H9 (cell line): ENCODE results near the gene ZNF837. TPM values are rescaled to one million over a fixed set of nuclear protein-coding genes. Genes with fewer than 3 reads are reported as not detected.

ENCODE experiments used
- DNase-seq: peaks from one replicate; pipeline ENCODE4 v3.0.0-alpha.2; 2017
- H2AFZ ChIP-seq: one replicate; pipeline ENCODE4 v1.6.1; 2013; ENCODE audit warnings: mild to moderate bottlenecking, low read length, control low read depth, moderate library complexity
- H2AK5ac ChIP-seq: 2 replicates; pipeline ENCODE4 v1.6.1; 2013; ENCODE audit warnings: low read length, control low read depth, mixed read lengths; ENCODE audit not compliant: insufficient read length
- H2BK120ac ChIP-seq: one replicate; pipeline ENCODE4 v1.6.1; 2013; ENCODE audit warnings: low read depth, mild to moderate bottlenecking, low read length, control low read depth, inconsistent platforms; ENCODE audit not compliant: poor library complexity, severe bottlenecking
- H2BK12ac ChIP-seq: 2 replicates; pipeline ENCODE4 v1.6.1; 2013; ENCODE audit warnings: low read length, control low read depth, mixed read lengths, low read depth; ENCODE audit not compliant: insufficient read length
- H2BK15ac ChIP-seq: 2 replicates; pipeline ENCODE4 v1.6.1; 2013; ENCODE audit warnings: low read depth, low read length, control low read depth
- H2BK20ac ChIP-seq: one replicate; pipeline ENCODE4 v1.6.1; 2013; ENCODE audit warnings: low read depth, mild to moderate bottlenecking, low read length, control low read depth, inconsistent platforms; ENCODE audit not compliant: poor library complexity, severe bottlenecking
- H2BK5ac ChIP-seq: 2 replicates; pipeline ENCODE4 v1.6.1; 2013; ENCODE audit warnings: low read length, control low read depth, mixed read lengths; ENCODE audit not compliant: insufficient read length
- H3K14ac ChIP-seq: 2 replicates; pipeline ENCODE4 v1.6.1; 2013; ENCODE audit warnings: low read length, control low read depth; ENCODE audit not compliant: insufficient read depth
- H3K18ac ChIP-seq: 2 replicates; pipeline ENCODE4 v1.6.1; 2013; ENCODE audit warnings: low read depth, mild to moderate bottlenecking, mixed read lengths, low read length, control low read depth; ENCODE audit not compliant: insufficient read length
- H3K23ac ChIP-seq: 2 replicates; pipeline ENCODE4 v1.6.1; 2013; ENCODE audit warnings: low read length, control low read depth, mixed read lengths, low read depth; ENCODE audit not compliant: insufficient read length
- H3K23me2 ChIP-seq: 2 replicates; pipeline ENCODE4 v1.6.1; 2013; ENCODE audit warnings: low read depth, mild to moderate bottlenecking, mixed read lengths, low read length, control low read depth; ENCODE audit not compliant: insufficient read length, poor library complexity, severe bottlenecking
- H3K27ac ChIP-seq: 2 replicates; pipeline ENCODE4 v1.5.1; 2013; ENCODE audit warnings: low read length, control low read depth, mixed read lengths, low read depth; ENCODE audit not compliant: insufficient read length
- H3K27me3 ChIP-seq: 2 replicates; pipeline ENCODE4 v1.6.1; 2013; ENCODE audit warnings: low read length, control low read depth, inconsistent platforms; ENCODE audit not compliant: insufficient read depth
- H3K4ac ChIP-seq: 2 replicates; pipeline ENCODE4 v1.6.1; 2013; ENCODE audit warnings: low read depth, mild to moderate bottlenecking, control low read depth, inconsistent platforms, low read length, moderate library complexity
- H3K4me1 ChIP-seq: 2 replicates; pipeline ENCODE4 v1.6.1; 2013; ENCODE audit warnings: low read length, control low read depth, inconsistent platforms; ENCODE audit not compliant: insufficient read depth
- H3K4me2 ChIP-seq: 2 replicates; pipeline ENCODE4 v1.6.1; 2013; ENCODE audit warnings: low read length, control low read depth, mixed read lengths; ENCODE audit not compliant: insufficient read length, insufficient read depth
- H3K56ac ChIP-seq: 2 replicates; pipeline ENCODE4 v1.6.1; 2013; ENCODE audit warnings: low read depth, mild to moderate bottlenecking, mixed read lengths, low read length, control low read depth; ENCODE audit not compliant: insufficient read length
- H3K79me1 ChIP-seq: 2 replicates; pipeline ENCODE4 v1.6.1; 2013; ENCODE audit warnings: low read depth, mild to moderate bottlenecking, moderate library complexity, low read length, control low read depth, inconsistent platforms; ENCODE audit not compliant: insufficient read depth, poor library complexity, severe bottlenecking
- H3K79me2 ChIP-seq: 2 replicates; pipeline ENCODE4 v1.6.1; 2013; ENCODE audit warnings: low read length, control low read depth, inconsistent platforms; ENCODE audit not compliant: insufficient read depth
- H3K9ac ChIP-seq: 2 replicates; pipeline ENCODE4 v1.6.1; 2013; ENCODE audit warnings: low read length, control low read depth, mixed read lengths; ENCODE audit not compliant: insufficient read length; ENCODE audit errors: extremely low read depth
- H3K9me3 ChIP-seq: one replicate; pipeline ENCODE4 v1.6.1; 2013; ENCODE audit warnings: low read depth, low read length, inconsistent platforms; ENCODE audit not compliant: control insufficient read depth
- H3T11ph ChIP-seq: one replicate; pipeline ENCODE4 v1.6.1; 2013; ENCODE audit warnings: mild to moderate bottlenecking, low read length, control low read depth, inconsistent platforms
- H4K20me1 ChIP-seq: one replicate; pipeline ENCODE4 v1.6.1; 2013; ENCODE audit not compliant: control insufficient read depth, insufficient read length, insufficient read depth
- H4K5ac ChIP-seq: 2 replicates; pipeline ENCODE4 v1.6.1; 2013; ENCODE audit warnings: low read depth, mild to moderate bottlenecking, mixed read lengths, low read length, control low read depth; ENCODE audit not compliant: insufficient read length
- H4K8ac ChIP-seq: replicated peaks from 2 replicates; pipeline ENCODE4 v1.6.1; 2013; ENCODE audit warnings: low read length, control low read depth, mixed read lengths, low read depth; ENCODE audit not compliant: insufficient read length
- H4K91ac ChIP-seq: 2 replicates; pipeline ENCODE4 v1.6.1; 2013; ENCODE audit warnings: low read depth, mild to moderate bottlenecking, moderate library complexity, mixed read lengths, low read length, control low read depth; ENCODE audit not compliant: insufficient read length
- H3K27ac Mint-ChIP-seq, 3 experiments: 2 replicates in 2 of 3; 3 replicates in 1 of 3; pipeline ENCODE4 v1.8.0; 2020 to 2021; ENCODE audit warnings: mixed read lengths in 3 of 3, mild to moderate bottlenecking in 1 of 3, moderate library complexity in 1 of 3
- H3K27me3 Mint-ChIP-seq: 2 replicates; pipeline ENCODE4 v1.8.0; 2021; ENCODE audit warnings: low read depth, mild to moderate bottlenecking, moderate library complexity, mixed read lengths
- H3K36me3 Mint-ChIP-seq, 3 experiments: 2 replicates in 2 of 3; 3 replicates in 1 of 3; pipeline ENCODE4 v1.8.0; 2020 to 2021; ENCODE audit warnings: low read depth in 3 of 3, mixed read lengths in 3 of 3; ENCODE audit not compliant: insufficient read depth in 1 of 3
- H3K4me1 Mint-ChIP-seq, 2 experiments: 2 replicates each; pipeline ENCODE4 v1.8.0; 2020; ENCODE audit warnings: mixed read lengths in 2 of 2
- H3K4me3 Mint-ChIP-seq, 2 experiments: 2 replicates in 1 of 2; 3 replicates in 1 of 2; pipeline ENCODE4 v1.8.0; 2020 to 2021; ENCODE audit warnings: mild to moderate bottlenecking in 2 of 2, mixed read lengths in 2 of 2, moderate library complexity in 1 of 2
- H3K9me3 Mint-ChIP-seq, 2 experiments: 2 replicates in 1 of 2; 3 replicates in 1 of 2; pipeline ENCODE4 v1.8.0; 2020; ENCODE audit warnings: mild to moderate bottlenecking in 2 of 2, mixed read lengths in 2 of 2, moderate library complexity in 1 of 2
- CTCF ChIP-seq: fragments of 200-600 bp; sonication (generic); conservative IDR thresholded peaks from 3 replicates; pipeline ENCODE4 v1.8.0; 2021; ENCODE audit warnings: antibody characterized with exemption, mild to moderate bottlenecking
- whole genome bisulfite sequencing: extraction: QIAGEN DNeasy Blood & Tissue Kit; methylation state at CpG from one replicate; pipeline ENCODE4 v1.1.7; 2013; ENCODE audit warnings: missing lambda C conversion rate, low lambda C conversion rate, mixed read lengths; ENCODE audit not compliant: insufficient read length; ENCODE audit errors: extremely low coverage; 5-methylcytosine and 5-hydroxymethylcytosine counted together
- microRNA-seq: library from miRNA; unstranded; fragments of <30 nt; microRNA quantifications from one replicate; pipeline ENCODE4, GENCODE V29; 2020; ENCODE audit warnings: borderline microRNAs expressed
- total RNA-seq: library from RNA; stranded (reverse); gene quantifications from 2 replicates; pipeline ENCODE4 v1.2.1, GENCODE V29; 2021

ZNF837 gene
- total RNA-seq, 1 experiment from 2014 or later, result 3.4 TPM

- no peak for DNase-seq
- TF ChIP-seq CTCF, result no peak
- Histone ChIP-seq H3K23me2 (no peaks in the 10 kb centered on the region), H4K20me1 (no peaks in the 10 kb centered on the region), H3K23ac (no peak overlapping the region), H3K18ac (no peak overlapping the region), H2BK12ac (no peak overlapping the region), H3K27me3 (no peaks in the 10 kb centered on the region), H3K9me3 (no peaks in the 10 kb centered on the region), H2BK5ac (no peak overlapping the region), H2BK20ac (no peak overlapping the region), H3K4me2 (no peak overlapping the region), H3K4me1 (no peaks in the 10 kb centered on the region), H3K4ac (no peak overlapping the region), H2BK15ac (no peak overlapping the region), H3K14ac (no peak overlapping the region), H3T11ph (no peak overlapping the region), H3K79me1 (no peaks in the 10 kb centered on the region), H3K27ac (no peak overlapping the region), H4K91ac (no peak overlapping the region), H3K56ac (no peak overlapping the region), H4K5ac (no peak overlapping the region), H4K8ac (no peak overlapping the region), H3K9ac (no peak overlapping the region), H3K79me2 (no peaks in the 10 kb centered on the region), H2BK120ac (no peak overlapping the region), H2AFZ (no peak overlapping the region), H2AK5ac (no peak overlapping the region)
- peak overlapping the region in 1 of 2 experiments; percentile 1; a peak in 1 of 5 replicates for H3K4me3 Mint-ChIP-seq
- H3K4me1 Mint-ChIP-seq, result no peaks in the 10 kb centered on the region
- H3K36me3 Mint-ChIP-seq, result peaks cover 12 to 26% (median 23%) of the 10 kb centered on the region in 3 experiments; a peak in 6 of 7 replicates
- H3K9me3 Mint-ChIP-seq, result no peaks in the 10 kb centered on the region
- H3K27ac Mint-ChIP-seq, result no peak overlapping the region
- H3K27me3 Mint-ChIP-seq, result no peaks in the 10 kb centered on the region
- no CpG with 5 or more reads among the region's 4 CpGs for WGBS
These were observed 62.5 kb downstream of the ZNF837 start for GRCh38 chr19:58318297-58318696.

Small RNA genes within 50 kb of the gene (microRNA-seq; reads per million reads assigned to microRNA genes)
- not detected for gene MIR4754
- not detected for gene MIR6806

Other genes with a start within 250 kb of the ZNF837 start
- 11.8 and 12.1 TPM in 2 replicates for gene ZNF329, start 230.2 kb downstream of the ZNF837 start, total RNA-seq
- 27.0 and 28.7 TPM in 2 replicates for gene ZNF274, start 198.0 kb downstream of the ZNF837 start, total RNA-seq
- 97.2 and 97.6 TPM in 2 replicates for gene ZNF544, start 152.1 kb downstream of the ZNF837 start, total RNA-seq
- 16.9 and 17.3 TPM in 2 replicates for gene ZNF8, start 102.1 kb downstream of the ZNF837 start, total RNA-seq
- 43.6 and 43.7 TPM in 2 replicates for gene ERVK3-1, start 75.7 kb downstream of the ZNF837 start, total RNA-seq
- 4.7 and 4.8 TPM in 2 replicates for gene ZSCAN22, start 54.0 kb downstream of the ZNF837 start, total RNA-seq
- gene A1BG, start 27.5 kb downstream of the ZNF837 start, total RNA-seq, result 17.4 and 22.2 TPM in 2 replicates
- gene ZNF497, start 18.3 kb downstream of the ZNF837 start, total RNA-seq, result 2.4 TPM in 2 replicates
- 1,400 and 1,442 TPM in 2 replicates for gene RPS5, start 6.2 kb upstream of the ZNF837 start, total RNA-seq
- gene RNF225, start 14.6 kb upstream of the ZNF837 start, total RNA-seq, result 2.0 and 2.1 TPM in 2 replicates
- gene ZNF584, start 27.6 kb upstream of the ZNF837 start, total RNA-seq, result 6.5 and 7.4 TPM in 2 replicates
- gene ZNF132, start 59.1 kb upstream of the ZNF837 start, total RNA-seq, result 0.24 and 0.42 TPM in 2 replicates
- gene ZNF324B, start 70.6 kb upstream of the ZNF837 start, total RNA-seq, result 6.3 and 8.7 TPM in 2 replicates
- gene ZNF324, start 86.0 kb upstream of the ZNF837 start, total RNA-seq, result 12.7 and 14.8 TPM in 2 replicates
- gene ZNF446, start 95.3 kb upstream of the ZNF837 start, total RNA-seq, result 7.6 and 8.4 TPM in 2 replicates
- gene SLC27A5, start 131.0 kb upstream of the ZNF837 start, total RNA-seq, result 16.7 and 17.1 TPM in 2 replicates
- 18.7 and 18.8 TPM in 2 replicates for gene ZBTB45, start 138.8 kb upstream of the ZNF837 start, total RNA-seq
- 1,058 and 1,084 TPM in 2 replicates for gene TRIM28, start 163.0 kb upstream of the ZNF837 start, total RNA-seq
- gene CHMP2A, start 174.1 kb upstream of the ZNF837 start, total RNA-seq, result 105 and 109 TPM in 2 replicates
- 127 and 136 TPM in 2 replicates for gene UBE2M, start 177.6 kb upstream of the ZNF837 start, total RNA-seq
- 23.6 and 24.2 TPM in 2 replicates for gene MZF1, start 192.3 kb upstream of the ZNF837 start, total RNA-seq